HEK293 (cell line): ENCODE data around the gene FLRT2.

ENCODE experiments used
- CTCF ChIA-PET: fragments of 350-600 bp; formaldehyde crosslinking; extraction: SDS; loops from one replicate; lab custom pipeline; 2021; ENCODE audit warnings: antibody characterized with exemption; lab: Yijun Ruan, JAX
- POLR2A ChIA-PET: fragments of 300-600 bp; formaldehyde crosslinking; extraction: SDS; loops from one replicate; lab custom pipeline; 2020; ENCODE audit warnings: antibody characterized with exemption, inconsistent platforms; lab: Yijun Ruan, JAX
- H3K27ac ChIP-seq: fragments of 200-500 bp; sonication (Bioruptor generic); 2 replicates; pipeline ENCODE4 v1.5.1; 2014; ENCODE audit warnings: low read depth, low read length, control low read depth, inconsistent platforms; ENCODE audit errors: extremely low read depth
- H3K36me3 ChIP-seq, 2 experiments: fragments of 200-500 bp in 1 of 2; sonication (Bioruptor generic) in 1 of 2; 1 replicate in 1 of 2; 2 replicates in 1 of 2; pipeline ENCODE4 v1.5.1; 2014 to 2017; ENCODE audit warnings: inconsistent platforms in 2 of 2, low read length in 2 of 2; ENCODE audit not compliant: control insufficient read depth in 2 of 2, insufficient read depth in 1 of 2
- H3K4me1 ChIP-seq: fragments of 200-500 bp; sonication (Bioruptor generic); 2 replicates; pipeline ENCODE4 v1.5.1; 2014; ENCODE audit warnings: mild to moderate bottlenecking, low read length, inconsistent platforms; ENCODE audit not compliant: control insufficient read depth, insufficient read depth
- H3K4me3 ChIP-seq: 2 replicates; pipeline ENCODE4 v1.5.1; 2011; ENCODE audit warnings: low read depth, mild to moderate bottlenecking, control low read depth, low read length, moderate library complexity
- H3K9me3 ChIP-seq: fragments of 200-500 bp; sonication (Bioruptor generic); 2 replicates; pipeline ENCODE4 v1.5.1; 2014; ENCODE audit warnings: low read depth, low read length, inconsistent platforms; ENCODE audit not compliant: control insufficient read depth, insufficient read depth
- BCL11B ChIP-seq: fragments of 450-650 bp; formaldehyde crosslinking; IDR thresholded peaks from 2 replicates; pipeline ENCODE4 v1.5.1; 2016; ENCODE audit warnings: low read depth, missing biosample characterization, missing genetic modification characterization
- FEZF1 ChIP-seq: fragments of 450-650 bp; formaldehyde crosslinking; IDR thresholded peaks from 2 replicates; pipeline ENCODE4 v1.5.1; 2016; ENCODE audit warnings: missing biosample characterization, missing genetic modification characterization
- HOXC10 ChIP-seq: sonication (generic); formaldehyde crosslinking; IDR thresholded peaks from 2 replicates; pipeline ENCODE4 v1.8.1; 2023; ENCODE audit warnings: mild to moderate bottlenecking, missing genetic modification reagents
- SP2 ChIP-seq: fragments of 450-650 bp; formaldehyde crosslinking; IDR thresholded peaks from 2 replicates; pipeline ENCODE4 v1.5.1; 2016; ENCODE audit warnings: missing biosample characterization, missing genetic modification characterization
- ZNF112 ChIP-seq: fragments of 450-650 bp; formaldehyde crosslinking; IDR thresholded peaks from 2 replicates; pipeline ENCODE4 v1.5.0; 2017; ENCODE audit warnings: missing biosample characterization, missing genetic modification characterization
- ZNF174 ChIP-seq: fragments of 450-650 bp; formaldehyde crosslinking; IDR thresholded peaks from 2 replicates; pipeline ENCODE4 v1.5.0; 2017; ENCODE audit warnings: missing biosample characterization, mild to moderate bottlenecking, missing genetic modification characterization
- ZNF426 ChIP-seq: fragments of 450-650 bp; formaldehyde crosslinking; IDR thresholded peaks from 2 replicates; pipeline ENCODE4 v1.5.1; 2017; ENCODE audit warnings: missing biosample characterization, missing genetic modification characterization, mild to moderate bottlenecking, inconsistent platforms, moderate library complexity
- ZNF48 ChIP-seq: fragments of 450-650 bp; formaldehyde crosslinking; IDR thresholded peaks from 2 replicates; pipeline ENCODE4 v1.5.1; 2016; ENCODE audit warnings: missing biosample characterization, missing genetic modification characterization
- ZNF530 ChIP-seq: fragments of 450-650 bp; formaldehyde crosslinking; IDR thresholded peaks from 2 replicates; pipeline ENCODE4 v1.5.1; 2016; ENCODE audit warnings: low read depth, missing biosample characterization, missing genetic modification characterization
- ZNF544 ChIP-seq: fragments of 450-650 bp; formaldehyde crosslinking; IDR thresholded peaks from 2 replicates; pipeline ENCODE4 v1.5.0; 2017; ENCODE audit warnings: missing biosample characterization, missing genetic modification characterization
- ZNF549 ChIP-seq: fragments of 450-650 bp; IDR thresholded peaks from 2 replicates; pipeline ENCODE4 v1.5.1; 2018; ENCODE audit warnings: missing biosample characterization, missing genetic modification characterization, mild to moderate bottlenecking, inconsistent platforms, moderate library complexity
- ZNF561 ChIP-seq: fragments of 450-650 bp; IDR thresholded peaks from 2 replicates; pipeline ENCODE4 v1.5.1; 2018; ENCODE audit warnings: missing biosample characterization, missing genetic modification characterization, borderline replicate concordance
- ZNF600 ChIP-seq: fragments of 450-650 bp; formaldehyde crosslinking; IDR thresholded peaks from 2 replicates; pipeline ENCODE4 v1.5.1; 2016; ENCODE audit warnings: missing biosample characterization, missing genetic modification characterization
- ZNF660 ChIP-seq: fragments of 450-650 bp; IDR thresholded peaks from 2 replicates; pipeline ENCODE4 v1.5.1; 2018; ENCODE audit warnings: missing biosample characterization, mild to moderate bottlenecking, missing genetic modification characterization
- ZNF664 ChIP-seq: fragments of 450-650 bp; formaldehyde crosslinking; IDR thresholded peaks from 2 replicates; pipeline ENCODE4 v1.5.1; 2016; ENCODE audit warnings: missing biosample characterization, missing genetic modification characterization
- ZNF747 ChIP-seq: fragments of 450-650 bp; formaldehyde crosslinking; IDR thresholded peaks from 2 replicates; pipeline ENCODE4 v1.5.1; 2016; ENCODE audit warnings: missing biosample characterization, missing genetic modification characterization
- ZNF777 ChIP-seq: fragments of 450-650 bp; formaldehyde crosslinking; IDR thresholded peaks from 2 replicates; pipeline ENCODE4 v1.5.1; 2017; ENCODE audit warnings: missing biosample characterization, missing genetic modification characterization, borderline replicate concordance
- ZNF791 ChIP-seq: fragments of 450-650 bp; formaldehyde crosslinking; IDR thresholded peaks from 2 replicates; pipeline ENCODE4 v1.5.1; 2016; ENCODE audit warnings: missing biosample characterization, missing genetic modification characterization
- ZNF830 ChIP-seq: fragments of 450-650 bp; IDR thresholded peaks from 2 replicates; pipeline ENCODE4 v1.5.0; 2018; ENCODE audit warnings: missing biosample characterization, missing genetic modification characterization, low read depth, mild to moderate bottlenecking, moderate library complexity
- TF ChIP-seq, protein P1 (sequence below): fragments of 450-650 bp; IDR thresholded peaks from 2 replicates; pipeline ENCODE4 v1.5.1; 2018; ENCODE audit warnings: missing biosample characterization, missing genetic modification characterization
- TF ChIP-seq, protein P2 (sequence below): fragments of 450-650 bp; formaldehyde crosslinking; IDR thresholded peaks from 2 replicates; pipeline ENCODE4 v1.5.1; 2016; ENCODE audit warnings: missing biosample characterization, missing genetic modification characterization
- TF ChIP-seq, protein P3 (sequence below): fragments of 450-650 bp; formaldehyde crosslinking; optimal IDR thresholded peaks from 2 replicates; pipeline ENCODE3; 2016; ENCODE audit warnings: missing biosample characterization, mild to moderate bottlenecking, missing genetic modification characterization
- TF ChIP-seq, protein P4 (sequence below): fragments of 450-650 bp; formaldehyde crosslinking; IDR thresholded peaks from 2 replicates; pipeline ENCODE4 v1.5.1; 2017; ENCODE audit warnings: missing biosample characterization, missing genetic modification characterization

FLRT2 gene

DNA sequence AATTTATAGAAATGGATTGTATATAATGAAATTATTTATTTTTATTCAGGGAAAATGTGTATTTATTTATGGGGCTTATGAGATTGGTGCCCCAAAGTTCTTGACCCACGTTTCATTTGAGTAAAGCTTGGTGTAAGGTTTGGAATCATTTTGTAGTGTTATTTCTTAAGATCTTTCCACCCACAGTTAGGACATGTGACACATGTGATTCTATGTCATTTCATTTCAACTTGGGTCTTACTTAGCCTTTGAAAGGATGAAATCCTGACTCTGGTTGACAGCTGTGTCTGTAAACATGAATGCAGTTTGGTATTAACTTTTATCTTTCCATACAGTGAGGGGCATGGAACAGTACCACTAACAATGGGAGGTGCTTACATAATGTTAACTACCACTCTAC is 51.7 kb downstream of the FLRT2 start (continued):
- TF ChIP-seq ZNF600 (tag by site-specific recombination): no peak
- TF ChIP-seq, protein P1, sequence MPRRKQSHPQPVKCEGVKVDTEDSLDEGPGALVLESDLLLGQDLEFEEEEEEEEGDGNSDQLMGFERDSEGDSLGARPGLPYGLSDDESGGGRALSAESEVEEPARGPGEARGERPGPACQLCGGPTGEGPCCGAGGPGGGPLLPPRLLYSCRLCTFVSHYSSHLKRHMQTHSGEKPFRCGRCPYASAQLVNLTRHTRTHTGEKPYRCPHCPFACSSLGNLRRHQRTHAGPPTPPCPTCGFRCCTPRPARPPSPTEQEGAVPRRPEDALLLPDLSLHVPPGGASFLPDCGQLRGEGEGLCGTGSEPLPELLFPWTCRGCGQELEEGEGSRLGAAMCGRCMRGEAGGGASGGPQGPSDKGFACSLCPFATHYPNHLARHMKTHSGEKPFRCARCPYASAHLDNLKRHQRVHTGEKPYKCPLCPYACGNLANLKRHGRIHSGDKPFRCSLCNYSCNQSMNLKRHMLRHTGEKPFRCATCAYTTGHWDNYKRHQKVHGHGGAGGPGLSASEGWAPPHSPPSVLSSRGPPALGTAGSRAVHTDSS (tag by site-specific recombination): no peak

DNA sequence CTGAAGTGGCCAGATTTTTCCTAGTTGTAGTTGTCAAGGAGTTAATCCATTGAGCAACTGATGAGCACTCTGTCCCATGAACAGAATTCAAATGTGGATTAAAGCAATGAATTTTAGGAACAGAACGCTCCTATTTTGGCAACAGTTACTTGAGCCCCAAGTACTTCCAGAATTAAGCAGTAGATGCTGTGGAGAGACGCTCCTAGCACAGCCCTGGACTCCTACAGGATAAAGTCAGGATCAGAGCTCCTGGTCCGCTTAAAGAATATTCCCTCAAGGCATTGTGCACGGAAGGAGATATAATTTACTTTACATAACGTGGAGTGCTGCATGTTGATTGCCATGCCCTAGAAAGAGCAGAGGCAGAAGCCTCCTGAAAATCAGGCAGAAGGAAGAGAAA is 53.4 kb downstream of the FLRT2 start:
- Histone ChIP-seq H3K4me1 (peaks cover 23% of the 10 kb centered on the region), H3K27ac (no peak overlapping the region), H3K36me3 (no peaks in the 10 kb centered on the region), H3K9me3 (no peaks in the 10 kb centered on the region), H3K4me3 (no peak overlapping the region)
- ChIA-PET CTCF (interaction anchor here (0.7 kb wide), 1 partner anchor 259 kb away, joined by 4 read pairs; no protein-coding TSS in a partner anchor), POLR2A (no interaction called here)
- TF ChIP-seq ZNF660 (tag by site-specific recombination): no peak
- no peak for TF ChIP-seq ZNF530 (tag by site-specific recombination)
- no peak for TF ChIP-seq ZNF112 (tag by site-specific recombination)
- TF ChIP-seq, protein P2, sequence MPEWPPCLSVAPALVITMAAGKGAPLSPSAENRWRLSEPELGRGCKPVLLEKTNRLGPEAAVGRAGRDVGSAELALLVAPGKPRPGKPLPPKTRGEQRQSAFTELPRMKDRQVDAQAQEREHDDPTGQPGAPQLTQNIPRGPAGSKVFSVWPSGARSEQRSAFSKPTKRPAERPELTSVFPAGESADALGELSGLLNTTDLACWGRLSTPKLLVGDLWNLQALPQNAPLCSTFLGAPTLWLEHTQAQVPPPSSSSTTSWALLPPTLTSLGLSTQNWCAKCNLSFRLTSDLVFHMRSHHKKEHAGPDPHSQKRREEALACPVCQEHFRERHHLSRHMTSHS (tag by site-specific recombination): no peak
- TF ChIP-seq ZNF777 (tag by site-specific recombination): no peak
- no peak for TF ChIP-seq ZNF664 (tag by site-specific recombination)

DNA sequence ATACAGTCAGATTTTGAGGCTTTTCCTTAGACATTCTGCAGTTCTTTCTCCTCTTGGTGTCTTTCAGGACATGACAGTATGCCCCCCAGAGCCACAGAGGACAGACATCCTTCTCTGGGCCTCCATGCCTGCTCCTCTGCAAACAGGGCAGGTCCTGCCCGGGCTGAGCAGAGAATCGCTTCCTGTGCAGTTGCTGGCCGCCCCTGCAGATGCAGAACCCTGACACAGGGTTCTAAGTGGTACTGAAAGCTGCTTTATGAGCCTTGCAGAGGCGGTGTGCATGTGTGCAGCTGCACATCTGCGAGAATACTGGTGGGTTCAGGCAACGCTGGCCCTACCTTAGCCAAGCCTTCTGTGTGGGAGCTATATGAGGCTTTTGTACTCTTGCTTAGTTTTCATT is 54.5 kb downstream of the FLRT2 start:
- Histone ChIP-seq H3K4me3 (no peak overlapping the region), H3K4me1 (peaks cover 23% of the 10 kb centered on the region), H3K9me3 (no peaks in the 10 kb centered on the region), H3K36me3 (no peaks in the 10 kb centered on the region), H3K27ac (no peak overlapping the region)
- ChIA-PET POLR2A (interaction anchor here (1.1 kb wide), 1 partner anchor 50 kb away, joined by 3 read pairs; no protein-coding TSS in a partner anchor), CTCF (interaction anchor here (0.6 kb wide), 3 partner anchors 12 to 1962 kb away, joined by 4 to 10 read pairs (median 5); no protein-coding TSS in a partner anchor)
- TF ChIP-seq FEZF1 (tag by site-specific recombination) (no peak), ZNF561 (no peak)
- TF ChIP-seq, protein P3, sequence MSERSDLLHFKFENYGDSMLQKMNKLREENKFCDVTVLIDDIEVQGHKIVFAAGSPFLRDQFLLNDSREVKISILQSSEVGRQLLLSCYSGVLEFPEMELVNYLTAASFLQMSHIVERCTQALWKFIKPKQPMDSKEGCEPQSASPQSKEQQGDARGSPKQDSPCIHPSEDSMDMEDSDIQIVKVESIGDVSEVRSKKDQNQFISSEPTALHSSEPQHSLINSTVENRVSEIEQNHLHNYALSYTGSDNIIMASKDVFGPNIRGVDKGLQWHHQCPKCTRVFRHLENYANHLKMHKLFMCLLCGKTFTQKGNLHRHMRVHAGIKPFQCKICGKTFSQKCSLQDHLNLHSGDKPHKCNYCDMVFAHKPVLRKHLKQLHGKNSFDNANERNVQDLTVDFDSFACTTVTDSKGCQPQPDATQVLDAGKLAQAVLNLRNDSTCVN: no peak
- TF ChIP-seq, protein P4, sequence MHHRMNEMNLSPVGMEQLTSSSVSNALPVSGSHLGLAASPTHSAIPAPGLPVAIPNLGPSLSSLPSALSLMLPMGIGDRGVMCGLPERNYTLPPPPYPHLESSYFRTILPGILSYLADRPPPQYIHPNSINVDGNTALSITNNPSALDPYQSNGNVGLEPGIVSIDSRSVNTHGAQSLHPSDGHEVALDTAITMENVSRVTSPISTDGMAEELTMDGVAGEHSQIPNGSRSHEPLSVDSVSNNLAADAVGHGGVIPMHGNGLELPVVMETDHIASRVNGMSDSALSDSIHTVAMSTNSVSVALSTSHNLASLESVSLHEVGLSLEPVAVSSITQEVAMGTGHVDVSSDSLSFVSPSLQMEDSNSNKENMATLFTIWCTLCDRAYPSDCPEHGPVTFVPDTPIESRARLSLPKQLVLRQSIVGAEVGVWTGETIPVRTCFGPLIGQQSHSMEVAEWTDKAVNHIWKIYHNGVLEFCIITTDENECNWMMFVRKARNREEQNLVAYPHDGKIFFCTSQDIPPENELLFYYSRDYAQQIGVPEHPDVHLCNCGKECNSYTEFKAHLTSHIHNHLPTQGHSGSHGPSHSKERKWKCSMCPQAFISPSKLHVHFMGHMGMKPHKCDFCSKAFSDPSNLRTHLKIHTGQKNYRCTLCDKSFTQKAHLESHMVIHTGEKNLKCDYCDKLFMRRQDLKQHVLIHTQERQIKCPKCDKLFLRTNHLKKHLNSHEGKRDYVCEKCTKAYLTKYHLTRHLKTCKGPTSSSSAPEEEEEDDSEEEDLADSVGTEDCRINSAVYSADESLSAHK (tag by site-specific recombination): no peak

DNA sequence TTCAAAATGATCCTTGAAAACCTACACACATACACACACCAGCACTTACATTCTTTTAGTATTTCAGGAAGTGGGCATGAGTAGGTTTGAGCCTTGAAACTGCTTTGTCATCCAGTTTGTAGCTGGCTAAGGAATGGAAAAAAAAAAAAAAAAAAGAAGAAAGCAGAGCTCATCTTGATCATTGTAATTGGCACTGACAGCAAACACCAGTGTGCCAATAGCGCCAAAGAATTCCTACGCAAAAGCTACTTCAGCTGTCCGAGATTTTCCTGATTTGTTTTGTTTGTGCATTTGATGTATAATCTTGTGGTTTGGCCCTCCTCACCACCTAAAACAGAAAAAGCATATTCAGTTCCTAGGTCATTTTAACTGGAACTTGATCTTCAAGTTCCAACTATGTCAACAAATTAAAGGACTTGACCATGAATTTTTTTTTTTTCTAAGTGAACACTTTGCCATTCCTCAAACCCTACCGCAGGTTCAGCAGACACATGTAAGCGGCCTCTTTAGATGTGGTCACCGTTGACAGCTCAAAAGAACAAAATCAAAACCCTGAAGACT is 57.3 kb downstream of the FLRT2 start:
- peaks cover 23% of the 10 kb centered on the region for H3K4me1 ChIP-seq
- no peak overlapping the region for H3K27ac ChIP-seq
- ChIA-PET CTCF (interaction anchor here (0.6 to 1.1 kb wide), 4 partner anchors 10 to 915 kb away, joined by 3 to 4 read pairs (median 4); no protein-coding TSS in a partner anchor), POLR2A (interaction anchor here (0.6 kb wide), 1 partner anchor 74 kb away, joined by 4 read pairs; no protein-coding TSS in a partner anchor)
- H3K36me3 ChIP-seq: no peaks in the 10 kb centered on the region
- no peaks in the 10 kb centered on the region for H3K9me3 ChIP-seq
- H3K4me3 ChIP-seq: no peak overlapping the region
- TF ChIP-seq ZNF830 (tag by site-specific recombination) (no peak), ZNF112 (tag by site-specific recombination) (no peak), ZNF174 (no peak), ZNF549 (tag by site-specific recombination) (no peak), ZNF426 (tag by site-specific recombination) (no peak), BCL11B (tag by site-specific recombination) (no peak), HOXC10 (no peak), ZNF791 (tag by site-specific recombination) (no peak), SP2 (tag by site-specific recombination) (no peak), ZNF544 (no peak), ZNF530 (tag by site-specific recombination) (no peak), ZNF48 (tag by site-specific recombination) (no peak), ZNF747 (tag by site-specific recombination) (no peak)
- TF ChIP-seq, protein P3: no peak
